K562 (cell line): ENCODE results near the gene SHROOM3. TPM values are rescaled to one million over a fixed set of nuclear protein-coding genes. Genes with fewer than 3 reads are reported as not detected.

ENCODE experiments used
- ATAC-seq: fragments of 200-7000 bp; cut with Tn5 transposase; 3 replicates; pipeline ENCODE4 v1.9.1; 2020; ENCODE audit warnings: moderate library complexity
- BruUV-seq: library from RNA; stranded (reverse); fragments of 400-500 nt; replicated peaks from 2 replicates; lab custom pipeline; 2021; lab: Mats Ljungman, UMichigan
- CTCF ChIA-PET: fragments of 300-600 bp; formaldehyde crosslinking; extraction: SDS; loops from one replicate; lab custom pipeline; 2021; ENCODE audit warnings: low intra/inter-chr PET ratio; lab: Yijun Ruan, JAX
- POLR2A ChIA-PET: fragments of 300-600, 350-650 bp; sonication (Branson Sonifier 250); formaldehyde crosslinking; extraction: SDS; loops from one replicate; lab custom pipeline; 2021; ENCODE audit warnings: antibody characterized with exemption, inconsistent platforms; lab: Yijun Ruan, JAX
- DNase-seq, 4 experiments: peaks; one replicate each; pipeline versions ENCODE4 v3.0.0 to v3.0.0-alpha.2; 2011 to 2018; ENCODE audit warnings: low spot score in 3 of 4, mixed read lengths in 3 of 4; ENCODE audit errors: extremely low read depth in 1 of 4
- FAIRE-seq: peaks from 2 replicates; lab custom pipeline; 2011; peaks lifted over from hg19 to GRCh38; lab: Jason Lieb, UNC
- H2AFZ ChIP-seq: 2 replicates; pipeline ENCODE4 v1.6.0; 2011; ENCODE audit warnings: low read depth, low read length, control low read depth, inconsistent platforms
- H3K27ac ChIP-seq: fragments of 200-600 bp; 3 replicates; pipeline ENCODE4 v1.8.0; 2011; ENCODE audit warnings: low read depth, mild to moderate bottlenecking, control low read depth, inconsistent platforms, low read length, moderate library complexity, mixed read lengths; ENCODE audit errors: extremely low read depth
- H3K27me3 ChIP-seq, 2 experiments: fragments of 300-600 bp in 1 of 2; 2 replicates in 1 of 2; 3 replicates in 1 of 2; pipeline versions ENCODE4 v1.6.0 to v1.8.0; 2011; ENCODE audit warnings: inconsistent platforms in 2 of 2, low read length in 2 of 2, mild to moderate bottlenecking in 1 of 2, mixed read lengths in 1 of 2, moderate library complexity in 1 of 2; ENCODE audit not compliant: control insufficient read depth in 2 of 2, insufficient read depth in 2 of 2
- H3K36me3 ChIP-seq: fragments of 300-600 bp; 3 replicates; pipeline ENCODE4 v1.8.0; 2011; ENCODE audit warnings: mild to moderate bottlenecking, low read length, inconsistent platforms; ENCODE audit not compliant: control insufficient read depth, insufficient read depth
- H3K4me1 ChIP-seq, 2 experiments: fragments of 200-600 bp in 1 of 2; replicated peaks in 1 of 2; 2 replicates in 1 of 2; 3 replicates in 1 of 2; pipeline versions ENCODE4 v1.5.1 to v1.8.0; 2011; ENCODE audit warnings: inconsistent platforms in 2 of 2, low read length in 2 of 2, mild to moderate bottlenecking in 1 of 2, mixed read lengths in 1 of 2, moderate library complexity in 1 of 2; ENCODE audit not compliant: control insufficient read depth in 2 of 2, insufficient read depth in 2 of 2
- H3K4me2 ChIP-seq: 2 replicates; pipeline ENCODE4 v1.6.1; 2011; ENCODE audit warnings: low read length, control low read depth, inconsistent platforms, mixed read lengths; ENCODE audit not compliant: insufficient read depth
- H3K4me3 ChIP-seq: fragments of 200-600 bp; sonication (generic), shearing (Covaris generic); 2 replicates; pipeline ENCODE4 v1.5.1; 2016; ENCODE audit warnings: control low read depth, inconsistent platforms
- H3K79me2 ChIP-seq: fragments of 200-600 bp; 3 replicates; pipeline ENCODE4 v1.8.0; 2011; ENCODE audit warnings: low read length, inconsistent platforms; ENCODE audit not compliant: control insufficient read depth, insufficient read depth
- H3K9ac ChIP-seq, 2 experiments: 2 replicates each; pipeline versions ENCODE4 v1.6.0 to v1.6.1; 2011; ENCODE audit warnings: low read depth in 2 of 2, low read length in 2 of 2, control low read depth in 1 of 2, inconsistent platforms in 1 of 2, mild to moderate bottlenecking in 1 of 2, mixed read lengths in 1 of 2; ENCODE audit not compliant: insufficient read depth in 1 of 2
- H3K9me1 ChIP-seq: one replicate; pipeline ENCODE4 v1.6.0; 2011; ENCODE audit warnings: inconsistent platforms, mild to moderate bottlenecking, low read length, moderate library complexity; ENCODE audit not compliant: control insufficient read depth, insufficient read depth
- H3K9me3 ChIP-seq: replicated peaks from 2 replicates; pipeline ENCODE4 v1.5.1; 2011; ENCODE audit warnings: low read depth, low read length, inconsistent platforms; ENCODE audit not compliant: control insufficient read depth, insufficient read depth
- H4K20me1 ChIP-seq: replicated peaks from 2 replicates; pipeline ENCODE4 v1.6.1; 2011; ENCODE audit warnings: low read length, inconsistent platforms, mixed read lengths; ENCODE audit not compliant: control insufficient read depth, insufficient read depth
- ESRRA ChIP-seq: fragments of 450-650 bp; IDR thresholded peaks from 2 replicates; pipeline ENCODE4 v1.6.1; 2014; ENCODE audit warnings: low read depth, mild to moderate bottlenecking, moderate library complexity, borderline replicate concordance
- GABPB2 ChIP-seq: fragments of 250-450 bp; sonication (Bioruptor Pico); conservative IDR thresholded peaks from 2 replicates; pipeline ENCODE4 v1.5.1; 2021; ENCODE audit warnings: mild to moderate bottlenecking
- HMG20A ChIP-seq: fragments of 450-650 bp; formaldehyde crosslinking; conservative IDR thresholded peaks from 2 replicates; pipeline ENCODE4 v1.4.0; 2020; ENCODE audit warnings: mild to moderate bottlenecking, mixed read lengths
- NFE2 ChIP-seq: IDR thresholded peaks from 2 replicates; pipeline ENCODE4 v1.6.1; 2014; ENCODE audit warnings: antibody characterized with exemption, low read depth
- XRCC3 ChIP-seq: fragments of 450-650 bp; IDR thresholded peaks from 2 replicates; pipeline ENCODE4 v1.6.1; 2017; ENCODE audit warnings: mild to moderate bottlenecking, moderate library complexity
- ZEB2 ChIP-seq: fragments of 450-650 bp; IDR thresholded peaks from 2 replicates; pipeline ENCODE4 v1.6.1; 2016
- WGBS: fragments of 100-300 bp; shearing (Covaris generic); methylation state at CpG from one replicate; pipeline ENCODE4 v1.1.6; 2016; ENCODE audit warnings: low coverage, mixed read lengths; ENCODE audit not compliant: insufficient coverage; ENCODE audit errors: missing lambda C conversion rate; 5-methylcytosine and 5-hydroxymethylcytosine counted together
- in situ Hi-C: fragments of 300-500 bp; cut with MboI; formaldehyde crosslinking; loops from 4 replicates; pipeline ENCODE4 v1.15.0; 2018; ENCODE audit warnings: inconsistent platforms, mixed read lengths
- intact Hi-C: fragments of 100-400 bp; cut with micrococcal nuclease; formaldehyde crosslinking; loops from 2 replicates; pipeline ENCODE4 v1.14.2; 2022
- polyA plus RNA-seq, 8 experiments: library from polyadenylated mRNA; depleted of rRNA in 4 of 8; stranded (reverse) in 5 of 8; unstranded in 3 of 8; fragments of >200 nt; fragmentation: Nextera tagmentation in 2 of 8; fragmentation: Illumina TruSeq in 1 of 8; extraction: Ambion mirVana in 2 of 8; extraction: Trizol in 1 of 8; gene quantifications; 2 replicates each; pipeline versions ENCODE4 v1.2.1 to v1.2.3, GENCODE V29; 2011 to 2014; ENCODE audit warnings: inconsistent platforms in 1 of 8, missing spikeins in 1 of 8
- total RNA-seq, 7 experiments: library from RNA; depleted of rRNA in 6 of 7; stranded (reverse); fragments of >200 nt in 6 of 7; fragmentation: Illumina TruSeq in 2 of 7; extraction: Trizol in 2 of 7; gene quantifications; 2 replicates each; pipeline versions ENCODE4 v1.2.1 to v1.2.3, GENCODE V29; 2011 to 2021; ENCODE audit warnings: low replicate concordance in 1 of 7
- TF ChIP-seq, protein P1 (sequence below), 3 experiments: fragments of 200-800 bp in 1 of 3; sonication (Bioruptor generic) in 1 of 3; sonication (generic) in 1 of 3; formaldehyde crosslinking in 1 of 3; IDR thresholded peaks; 2 replicates each; pipeline versions ENCODE4 v1.6.1 to v1.8.0; 2016 to 2022; ENCODE audit warnings: mild to moderate bottlenecking in 2 of 3, missing compliant biosample characterization in 2 of 3, missing genetic modification characterization in 2 of 3, missing genetic modification reagents in 1 of 3
- TF ChIP-seq, protein P2 (sequence below): fragments of 450-650 bp; IDR thresholded peaks from 2 replicates; pipeline ENCODE4 v1.6.1; 2016; ENCODE audit warnings: low read depth
- TF ChIP-seq, protein P3 (sequence below), 3 experiments: IDR thresholded peaks in 2 of 3; conservative IDR thresholded peaks in 1 of 3; 2 replicates each; pipeline ENCODE4 v1.5.1; 2011 to 2012; ENCODE audit warnings: low read length in 3 of 3, mild to moderate bottlenecking in 3 of 3, control low read depth in 2 of 3, improper control_type of control experiment in 1 of 3, inconsistent platforms in 1 of 3, low read depth in 1 of 3, mixed read lengths in 1 of 3, moderate library complexity in 1 of 3; ENCODE audit not compliant: insufficient read depth in 2 of 3
- TF ChIP-seq, protein P4 (sequence below): fragments of 250-450 bp; sonication (Bioruptor Pico); IDR thresholded peaks from 2 replicates; pipeline ENCODE4 v1.8.0; 2021; ENCODE audit warnings: mild to moderate bottlenecking, moderate library complexity

SHROOM3 gene
- total and polyA plus RNA-seq, 9 of the 15 experiments (the other 6 are each of a cell fraction or from before 2014, with no cell fraction given), result 0.01 to 0.07 TPM; not detected in 7

DNA sequence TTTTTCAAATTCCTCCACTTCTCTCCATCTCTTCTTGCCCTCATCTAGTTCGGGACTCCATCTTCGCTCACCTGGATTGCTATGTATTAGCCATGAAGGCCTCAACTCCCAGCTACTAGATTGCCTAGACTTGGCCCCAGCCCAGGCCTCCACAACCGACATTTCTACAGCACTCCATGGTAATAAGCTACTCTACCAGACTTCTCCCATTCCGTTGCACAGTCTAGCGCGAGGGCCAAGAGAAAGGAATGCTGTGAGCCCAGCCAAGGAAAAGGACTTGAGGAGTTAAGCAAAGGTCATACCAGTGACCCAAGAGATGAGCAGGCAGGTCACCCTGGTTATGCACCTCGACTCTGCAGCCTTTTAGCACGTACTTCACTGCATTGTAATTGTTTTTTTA, 387.3 kb downstream of the SHROOM3 start:
- intact Hi-C loops, result no loop called here
- no peaks in the 10 kb centered on the region for H3K36me3 ChIP-seq
- FAIRE-seq, result no peak
- ChIA-PET CTCF (no interaction called here), POLR2A (interaction anchor here (1.0 kb wide), 1 partner anchor 8 kb away, joined by 3 read pairs; no protein-coding TSS in a partner anchor)
- in situ Hi-C loops, result no loop called here
- 2% methylated on average over 8 of the region's 8 CpGs for WGBS
- H3K4me3 ChIP-seq, result no peak overlapping the region
- H3K4me2 ChIP-seq, result no peak overlapping the region
- H3K9me3 ChIP-seq, result no peaks in the 10 kb centered on the region
- H3K4me1 ChIP-seq, result no peaks in the 10 kb centered on the region
- DNase-seq, result no peak
- H3K9ac ChIP-seq, result no peak overlapping the region
- H3K27ac ChIP-seq, result no peak overlapping the region
- BruUV-seq, result no TSS peak
- peaks cover 4 to 11% of the 10 kb centered on the region in 2 experiments; a peak in 4 of 5 replicates for H3K27me3 ChIP-seq
- H3K9me1 ChIP-seq, result no peaks in the 10 kb centered on the region
- H3K79me2 ChIP-seq, result no peaks in the 10 kb centered on the region
- H2AFZ ChIP-seq, result no peak overlapping the region
- H4K20me1 ChIP-seq, result no peaks in the 10 kb centered on the region
- ATAC-seq, result no peak
- TF ChIP-seq XRCC3 (no peak), NFE2 (no peak), ESRRA (no peak), GABPB2 (CRISPR knock-in tag) (no peak), ZEB2 (no peak), HMG20A (no peak)
- TF ChIP-seq, protein P1, sequence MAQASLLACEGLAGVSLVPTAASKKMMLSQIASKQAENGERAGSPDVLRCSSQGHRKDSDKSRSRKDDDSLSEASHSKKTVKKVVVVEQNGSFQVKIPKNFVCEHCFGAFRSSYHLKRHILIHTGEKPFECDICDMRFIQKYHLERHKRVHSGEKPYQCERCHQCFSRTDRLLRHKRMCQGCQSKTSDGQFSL (CRISPR knock-in tag; IDR thresholded peaks at IDR 0.05), result no peak
- TF ChIP-seq, protein P1 (tag; IDR thresholded peaks at IDR 0.05), result no peak
- TF ChIP-seq, protein P2, sequence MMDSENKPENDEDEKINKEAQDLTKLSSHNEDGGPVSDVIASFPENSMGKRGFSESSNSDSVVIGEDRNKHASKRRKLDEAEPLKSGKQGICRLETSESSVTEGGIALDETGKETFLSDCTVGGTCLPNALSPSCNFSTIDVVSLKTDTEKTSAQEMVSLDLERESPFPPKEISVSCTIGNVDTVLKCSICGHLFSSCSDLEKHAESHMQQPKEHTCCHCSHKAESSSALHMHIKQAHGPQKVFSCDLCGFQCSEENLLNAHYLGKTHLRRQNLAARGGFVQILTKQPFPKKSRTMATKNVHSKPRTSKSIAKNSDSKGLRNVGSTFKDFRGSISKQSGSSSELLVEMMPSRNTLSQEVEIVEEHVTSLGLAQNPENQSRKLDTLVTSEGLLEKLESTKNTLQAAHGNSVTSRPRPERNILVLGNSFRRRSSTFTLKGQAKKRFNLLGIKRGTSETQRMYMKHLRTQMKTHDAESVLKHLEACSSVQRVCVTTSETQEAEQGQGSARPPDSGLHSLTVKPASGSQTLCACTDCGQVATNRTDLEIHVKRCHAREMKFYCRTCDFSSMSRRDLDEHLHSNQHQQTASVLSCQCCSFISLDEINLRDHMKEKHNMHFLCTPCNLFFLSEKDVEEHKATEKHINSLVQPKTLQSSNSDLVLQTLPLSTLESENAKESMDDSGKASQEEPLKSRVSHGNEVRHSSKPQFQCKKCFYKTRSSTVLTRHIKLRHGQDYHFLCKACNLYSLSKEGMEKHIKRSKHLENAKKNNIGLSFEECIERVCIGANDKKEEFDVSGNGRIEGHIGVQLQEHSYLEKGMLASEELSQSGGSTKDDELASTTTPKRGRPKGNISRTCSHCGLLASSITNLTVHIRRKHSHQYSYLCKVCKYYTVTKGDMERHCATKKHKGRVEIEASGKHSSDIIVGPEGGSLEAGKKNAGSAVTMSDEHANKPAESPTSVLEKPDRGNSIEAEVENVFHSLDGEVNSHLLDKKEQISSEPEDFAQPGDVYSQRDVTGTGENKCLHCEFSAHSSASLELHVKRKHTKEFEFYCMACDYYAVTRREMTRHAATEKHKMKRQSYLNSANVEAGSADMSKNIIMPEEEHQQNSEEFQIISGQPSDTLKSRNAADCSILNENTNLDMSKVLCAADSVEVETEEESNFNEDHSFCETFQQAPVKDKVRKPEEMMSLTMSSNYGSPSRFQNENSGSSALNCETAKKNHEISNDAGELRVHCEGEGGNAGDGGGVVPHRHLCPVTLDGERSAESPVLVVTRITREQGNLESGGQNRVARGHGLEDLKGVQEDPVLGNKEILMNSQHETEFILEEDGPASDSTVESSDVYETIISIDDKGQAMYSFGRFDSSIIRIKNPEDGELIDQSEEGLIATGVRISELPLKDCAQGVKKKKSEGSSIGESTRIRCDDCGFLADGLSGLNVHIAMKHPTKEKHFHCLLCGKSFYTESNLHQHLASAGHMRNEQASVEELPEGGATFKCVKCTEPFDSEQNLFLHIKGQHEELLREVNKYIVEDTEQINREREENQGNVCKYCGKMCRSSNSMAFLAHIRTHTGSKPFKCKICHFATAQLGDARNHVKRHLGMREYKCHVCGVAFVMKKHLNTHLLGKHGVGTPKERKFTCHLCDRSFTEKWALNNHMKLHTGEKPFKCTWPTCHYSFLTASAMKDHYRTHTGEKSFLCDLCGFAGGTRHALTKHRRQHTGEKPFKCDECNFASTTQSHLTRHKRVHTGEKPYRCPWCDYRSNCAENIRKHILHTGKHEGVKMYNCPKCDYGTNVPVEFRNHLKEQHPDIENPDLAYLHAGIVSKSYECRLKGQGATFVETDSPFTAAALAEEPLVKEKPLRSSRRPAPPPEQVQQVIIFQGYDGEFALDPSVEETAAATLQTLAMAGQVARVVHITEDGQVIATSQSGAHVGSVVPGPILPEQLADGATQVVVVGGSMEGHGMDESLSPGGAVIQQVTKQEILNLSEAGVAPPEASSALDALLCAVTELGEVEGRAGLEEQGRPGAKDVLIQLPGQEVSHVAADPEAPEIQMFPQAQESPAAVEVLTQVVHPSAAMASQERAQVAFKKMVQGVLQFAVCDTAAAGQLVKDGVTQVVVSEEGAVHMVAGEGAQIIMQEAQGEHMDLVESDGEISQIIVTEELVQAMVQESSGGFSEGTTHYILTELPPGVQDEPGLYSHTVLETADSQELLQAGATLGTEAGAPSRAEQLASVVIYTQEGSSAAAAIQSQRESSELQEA, result no peak
- TF ChIP-seq, protein P3, sequence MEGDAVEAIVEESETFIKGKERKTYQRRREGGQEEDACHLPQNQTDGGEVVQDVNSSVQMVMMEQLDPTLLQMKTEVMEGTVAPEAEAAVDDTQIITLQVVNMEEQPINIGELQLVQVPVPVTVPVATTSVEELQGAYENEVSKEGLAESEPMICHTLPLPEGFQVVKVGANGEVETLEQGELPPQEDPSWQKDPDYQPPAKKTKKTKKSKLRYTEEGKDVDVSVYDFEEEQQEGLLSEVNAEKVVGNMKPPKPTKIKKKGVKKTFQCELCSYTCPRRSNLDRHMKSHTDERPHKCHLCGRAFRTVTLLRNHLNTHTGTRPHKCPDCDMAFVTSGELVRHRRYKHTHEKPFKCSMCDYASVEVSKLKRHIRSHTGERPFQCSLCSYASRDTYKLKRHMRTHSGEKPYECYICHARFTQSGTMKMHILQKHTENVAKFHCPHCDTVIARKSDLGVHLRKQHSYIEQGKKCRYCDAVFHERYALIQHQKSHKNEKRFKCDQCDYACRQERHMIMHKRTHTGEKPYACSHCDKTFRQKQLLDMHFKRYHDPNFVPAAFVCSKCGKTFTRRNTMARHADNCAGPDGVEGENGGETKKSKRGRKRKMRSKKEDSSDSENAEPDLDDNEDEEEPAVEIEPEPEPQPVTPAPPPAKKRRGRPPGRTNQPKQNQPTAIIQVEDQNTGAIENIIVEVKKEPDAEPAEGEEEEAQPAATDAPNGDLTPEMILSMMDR (IDR thresholded peaks at IDR 0.05 in 2 of 3, conservative IDR thresholded peaks at IDR 0.05 in 1 of 3; ENCODE audit: insufficient read depth in 2 of 3, low read depth in 1 of 3, low read length in 3 of 3), result no peak
- TF ChIP-seq, protein P4, sequence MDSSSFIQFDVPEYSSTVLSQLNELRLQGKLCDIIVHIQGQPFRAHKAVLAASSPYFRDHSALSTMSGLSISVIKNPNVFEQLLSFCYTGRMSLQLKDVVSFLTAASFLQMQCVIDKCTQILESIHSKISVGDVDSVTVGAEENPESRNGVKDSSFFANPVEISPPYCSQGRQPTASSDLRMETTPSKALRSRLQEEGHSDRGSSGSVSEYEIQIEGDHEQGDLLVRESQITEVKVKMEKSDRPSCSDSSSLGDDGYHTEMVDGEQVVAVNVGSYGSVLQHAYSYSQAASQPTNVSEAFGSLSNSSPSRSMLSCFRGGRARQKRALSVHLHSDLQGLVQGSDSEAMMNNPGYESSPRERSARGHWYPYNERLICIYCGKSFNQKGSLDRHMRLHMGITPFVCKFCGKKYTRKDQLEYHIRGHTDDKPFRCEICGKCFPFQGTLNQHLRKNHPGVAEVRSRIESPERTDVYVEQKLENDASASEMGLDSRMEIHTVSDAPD (CRISPR knock-in tag), result no peak
